OCI-LY3 (cell line): ENCODE measurements around the gene FRAS1.

Experiments
- EZH2phosphoT487 ChIP-seq: fragments of 200-600 bp; shearing (Covaris generic); IDR thresholded peaks from 2 replicates; pipeline ENCODE4 v1.6.1; 2018; ENCODE audit warnings: antibody characterized with exemption, mixed run types, low read depth
- TF ChIP-seq, protein P1 (sequence below): fragments of 200-600, 300-600 bp; sonication (generic); IDR thresholded peaks from 2 replicates; pipeline ENCODE4 v1.5.1; 2014; ENCODE audit warnings: antibody characterized with exemption, low read length, low read depth

DNA sequence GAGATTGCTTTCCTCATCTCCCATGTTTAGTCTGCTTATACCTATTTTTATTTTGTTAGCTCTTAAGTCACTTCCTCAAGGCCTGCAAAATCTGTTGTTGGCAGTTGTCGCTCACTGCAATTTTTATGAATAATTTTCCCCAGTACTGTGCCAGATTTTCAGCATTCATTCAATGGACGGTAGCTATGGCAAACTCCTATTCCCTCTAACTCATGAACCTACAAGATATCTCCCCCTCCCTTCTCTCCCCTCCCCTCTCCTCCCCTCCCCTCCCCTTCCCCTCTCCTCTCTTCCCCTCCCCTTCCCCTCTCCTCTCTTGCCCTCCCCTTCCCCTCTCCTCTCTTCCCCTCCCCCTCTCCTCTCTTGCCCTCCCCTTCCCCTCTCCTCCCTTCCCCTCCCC lies 160.4 kb downstream of the FRAS1 start:
- TF ChIP-seq, protein P1, sequence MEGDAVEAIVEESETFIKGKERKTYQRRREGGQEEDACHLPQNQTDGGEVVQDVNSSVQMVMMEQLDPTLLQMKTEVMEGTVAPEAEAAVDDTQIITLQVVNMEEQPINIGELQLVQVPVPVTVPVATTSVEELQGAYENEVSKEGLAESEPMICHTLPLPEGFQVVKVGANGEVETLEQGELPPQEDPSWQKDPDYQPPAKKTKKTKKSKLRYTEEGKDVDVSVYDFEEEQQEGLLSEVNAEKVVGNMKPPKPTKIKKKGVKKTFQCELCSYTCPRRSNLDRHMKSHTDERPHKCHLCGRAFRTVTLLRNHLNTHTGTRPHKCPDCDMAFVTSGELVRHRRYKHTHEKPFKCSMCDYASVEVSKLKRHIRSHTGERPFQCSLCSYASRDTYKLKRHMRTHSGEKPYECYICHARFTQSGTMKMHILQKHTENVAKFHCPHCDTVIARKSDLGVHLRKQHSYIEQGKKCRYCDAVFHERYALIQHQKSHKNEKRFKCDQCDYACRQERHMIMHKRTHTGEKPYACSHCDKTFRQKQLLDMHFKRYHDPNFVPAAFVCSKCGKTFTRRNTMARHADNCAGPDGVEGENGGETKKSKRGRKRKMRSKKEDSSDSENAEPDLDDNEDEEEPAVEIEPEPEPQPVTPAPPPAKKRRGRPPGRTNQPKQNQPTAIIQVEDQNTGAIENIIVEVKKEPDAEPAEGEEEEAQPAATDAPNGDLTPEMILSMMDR = no peak
- TF ChIP-seq EZH2phosphoT487 = no peak
